ENCODE results near the gene ANAPC5.
A peak's percentile ranks its signal among the peaks of the same experiment; 100 is the strongest.

ANAPC5 gene

GRCh38 chr12:121295746-121296617 lies 56.2 kb downstream of the ANAPC5 start:
- TF ChIP-seq ZFX (IDR thresholded peaks at IDR 0.05; ENCODE audit: borderline replicate concordance) (no peak), CTCF (IDR thresholded peaks at IDR 0.05) (no peak)
- H3K27ac ChIP-seq, result peak overlapping the region; percentile 83

- H3K27ac ChIP-seq, result peak overlapping the region; percentile 83
Measured at GRCh38 chr12:121295116-121295745, 57.0 kb downstream of the ANAPC5 start.

DNA sequence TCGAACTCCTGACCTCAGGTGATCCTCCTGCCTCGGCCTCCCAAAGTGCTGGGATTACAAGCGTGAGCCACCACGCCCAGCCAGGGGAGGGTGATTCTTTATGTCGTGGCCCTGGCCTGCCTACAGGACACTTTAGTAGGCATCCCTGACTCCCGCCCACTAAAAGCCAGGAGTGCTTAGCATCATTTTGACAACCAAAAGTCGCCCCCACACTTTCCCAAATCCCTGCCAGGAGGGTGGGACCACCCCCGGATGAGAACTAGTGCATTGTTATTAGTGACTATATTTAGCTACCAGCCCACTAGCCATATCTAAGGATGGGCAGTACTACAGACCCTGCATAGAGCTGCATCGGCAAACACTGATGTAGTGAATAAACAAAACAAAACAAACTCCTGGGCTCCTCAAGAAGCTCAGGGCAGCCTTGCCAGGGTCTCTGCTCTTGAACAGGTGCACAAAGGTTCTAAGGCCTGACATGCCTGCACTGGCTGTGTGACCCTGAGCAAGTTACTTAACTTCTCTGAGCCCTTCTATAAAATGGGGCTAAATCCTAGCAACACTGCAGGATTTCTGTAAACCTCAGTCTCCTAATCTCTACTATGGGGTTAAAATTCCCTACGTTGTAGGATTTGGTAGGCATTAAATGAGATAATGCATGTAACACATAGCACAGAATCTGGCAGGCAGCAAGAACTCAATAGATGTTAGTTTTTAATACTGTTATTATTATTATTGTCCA lies 57.9 kb downstream of the ANAPC5 start:
- no peak overlapping the region for H3K27ac ChIP-seq
- TF ChIP-seq CTCF (IDR thresholded peaks at IDR 0.05) (no peak), ZFX (IDR thresholded peaks at IDR 0.05; ENCODE audit: borderline replicate concordance) (no peak)

More at GRCh38 chr12:121295116-121295745, 57.0 kb downstream of the ANAPC5 start:
- TF ChIP-seq ZFX (IDR thresholded peaks at IDR 0.05; ENCODE audit: borderline replicate concordance), result no peak
- TF ChIP-seq CTCF (IDR thresholded peaks at IDR 0.05), result no peak

DNA sequence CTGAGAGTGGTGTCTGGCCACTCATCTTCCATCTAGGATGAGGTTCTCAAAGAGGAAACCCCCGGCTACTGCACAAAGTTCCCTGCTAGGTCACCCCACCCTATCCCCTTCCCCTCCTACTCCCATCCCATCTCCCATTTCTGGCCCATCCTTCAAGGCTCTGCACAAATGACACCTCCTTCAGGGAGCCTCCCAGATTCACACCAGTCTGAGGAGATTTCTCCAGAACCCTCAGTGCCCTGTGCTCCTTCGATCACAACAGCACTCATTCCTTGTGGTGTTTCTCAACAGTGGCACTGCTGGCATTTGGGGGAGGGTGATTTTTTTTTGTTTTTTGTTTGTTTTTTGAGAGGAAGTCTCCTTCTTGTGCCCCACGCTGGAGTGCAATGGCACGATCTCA lies 58.6 kb downstream of the ANAPC5 start:
- H3K27ac ChIP-seq, result peak overlapping the region; percentile 26; the same call in 1 of the 2 replicates
- TF ChIP-seq CTCF (IDR thresholded peaks at IDR 0.05), result no peak
- no peak for TF ChIP-seq ZFX (IDR thresholded peaks at IDR 0.05; ENCODE audit: borderline replicate concordance)

GRCh38 chr12:121290410-121290809 lies 61.8 kb downstream of the ANAPC5 start:
- no peak for TF ChIP-seq CTCF (IDR thresholded peaks at IDR 0.05)
- TF ChIP-seq ZFX (IDR thresholded peaks at IDR 0.05; ENCODE audit: borderline replicate concordance), result no peak
- H3K27ac ChIP-seq, result no peak overlapping the region

DNA sequence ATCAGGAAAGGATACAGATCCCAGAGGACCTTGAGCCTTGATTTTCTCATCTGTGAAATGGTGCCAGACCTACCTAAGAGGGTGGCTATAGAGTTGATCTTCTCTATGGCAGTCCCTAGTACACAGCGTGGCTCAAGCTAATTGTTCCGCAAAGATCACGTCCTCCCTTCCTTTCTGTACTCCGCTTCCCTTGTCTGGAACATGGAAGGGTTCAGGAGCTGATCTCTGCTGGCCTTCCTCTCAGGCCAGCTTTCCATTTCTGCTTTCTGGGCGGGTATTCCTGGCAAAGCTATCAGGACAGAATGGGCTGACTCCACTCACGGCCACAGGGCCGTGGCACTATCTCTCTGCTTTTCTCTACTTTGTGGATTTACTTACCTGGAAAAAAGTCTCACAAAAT lies 62.2 kb downstream of the ANAPC5 start:
- H3K27ac ChIP-seq, result no peak overlapping the region

More for the DNA sequence above, 62.2 kb downstream of the ANAPC5 start:
- TF ChIP-seq ZFX (IDR thresholded peaks at IDR 0.05; ENCODE audit: borderline replicate concordance) (no peak), CTCF (IDR thresholded peaks at IDR 0.05) (no peak)
